Stimulated activated CD4-positive, alpha-beta T cell treated with anti-CD3 and anti-CD28 coated beads, Interleukin-1b, Interleukin-23, amount 100 ng/mL, for 48 hours (primary cell): ENCODE results near the gene GPER1.
"Not testable (repeated sequence)": the region's sequence is repeated elsewhere in the genome, so short reads cannot be mapped to it uniquely, and the experiment has no call there.

Experiments
- DNase-seq: peaks from one replicate; pipeline ENCODE4 v3.0.0-alpha.2; 2020

GPER1 gene

GRCh38 chr7:1123715-1124114 lies 35.8 kb downstream of the GPER1 start:
- DNase-seq: no peak

GRCh38 chr7:1124164-1124563 lies 36.3 kb downstream of the GPER1 start:
- no peak for DNase-seq

- DNase-seq: no peak
These were observed 37.1 kb downstream of the GPER1 start for GRCh38 chr7:1124816-1125602.

- DNase-seq: no peak
These were observed 37.7 kb downstream of the GPER1 start for GRCh38 chr7:1125603-1125969.

- DNase-seq: no peak
These were observed 39.1 kb downstream of the GPER1 start for GRCh38 chr7:1127001-1127400.

- DNase-seq: no peak
These were observed 41.5 kb downstream of the GPER1 start for GRCh38 chr7:1129431-1129830.

- DNase-seq: no peak
These were observed 42.4 kb downstream of the GPER1 start for GRCh38 chr7:1130021-1130990.

- no peak for DNase-seq
These were observed 43.8 kb downstream of the GPER1 start for GRCh38 chr7:1131471-1132265.

GRCh38 chr7:1134951-1135350 lies 47.0 kb downstream of the GPER1 start:
- no peak for DNase-seq

GRCh38 chr7:1136841-1137516 lies 49.1 kb downstream of the GPER1 start:
- no peak for DNase-seq

GRCh38 chr7:1137517-1138167 lies 49.7 kb downstream of the GPER1 start:
- DNase-seq: no peak

- DNase-seq: no peak
These were observed 52.7 kb downstream of the GPER1 start for GRCh38 chr7:1140476-1141104.

- DNase-seq: no peak
These were observed 53.7 kb downstream of the GPER1 start for GRCh38 chr7:1141651-1142050.

- DNase-seq: no peak
These were observed 54.2 kb downstream of the GPER1 start for GRCh38 chr7:1142051-1142635.

GRCh38 chr7:1143031-1143430 lies 55.1 kb downstream of the GPER1 start:
- DNase-seq: not testable (repeated sequence)
